AG09309 (cell line): ENCODE measurements around the gene USP43.

Experiments
- DNase-seq: peaks from one replicate; pipeline ENCODE4 v3.0.0-alpha.2; 2010; ENCODE audit warnings: low read depth
- H3K4me3 ChIP-seq: 2 replicates; pipeline ENCODE4 v1.5.1; 2011; ENCODE audit warnings: mild to moderate bottlenecking, low read depth, low read length, moderate library complexity; ENCODE audit not compliant: control insufficient read depth
- CTCF ChIP-seq: IDR thresholded peaks from 2 replicates; pipeline ENCODE4 v1.5.1; 2011; ENCODE audit warnings: mild to moderate bottlenecking, low read depth, low read length, inconsistent platforms; ENCODE audit not compliant: insufficient read depth, control insufficient read depth; ENCODE audit errors: missing control alignments

Gene USP43

GRCh38 chr17:9728005-9728404 lies 82.7 kb downstream of the USP43 start:
- TF ChIP-seq CTCF = no peak
- no peak overlapping the region for H3K4me3 ChIP-seq
- no peak for DNase-seq

- no peak for TF ChIP-seq CTCF
- DNase-seq = no peak
- H3K4me3 ChIP-seq = no peak overlapping the region
These were observed 83.2 kb downstream of the USP43 start for GRCh38 chr17:9728564-9728963.

GRCh38 chr17:9729034-9729650 lies 83.8 kb downstream of the USP43 start:
- no peak for DNase-seq
- no peak overlapping the region for H3K4me3 ChIP-seq
- TF ChIP-seq CTCF = peak; percentile 97

GRCh38 chr17:9729735-9730420 lies 84.6 kb downstream of the USP43 start:
- H3K4me3 ChIP-seq = no peak overlapping the region
- no peak for TF ChIP-seq CTCF
- no peak for DNase-seq

- no peak for TF ChIP-seq CTCF
- no peak for DNase-seq
- no peak overlapping the region for H3K4me3 ChIP-seq
These were observed 105.2 kb downstream of the USP43 start for GRCh38 chr17:9750524-9750923.

GRCh38 chr17:9755083-9755482 lies 109.8 kb downstream of the USP43 start:
- TF ChIP-seq CTCF = no peak
- no peak overlapping the region for H3K4me3 ChIP-seq
- no peak for DNase-seq

GRCh38 chr17:9760266-9760665 lies 114.9 kb downstream of the USP43 start:
- H3K4me3 ChIP-seq = no peak overlapping the region
- TF ChIP-seq CTCF = no peak
- DNase-seq = no peak
